Fibroblast of mammary gland (primary cell): ENCODE results near the gene MITF.
A peak's percentile ranks its signal among the peaks of the same experiment; 100 is the strongest.

Experiments used
- DNase-seq: peaks from one replicate; pipeline ENCODE4 v3.0.0-alpha.2; 2010; ENCODE audit warnings: low read depth
- H3K4me3 ChIP-seq: 2 replicates; pipeline ENCODE4 v1.5.1; 2011; ENCODE audit warnings: low read depth, mild to moderate bottlenecking, low read length, moderate library complexity; ENCODE audit not compliant: control insufficient read depth
- TF ChIP-seq, protein P1 (sequence below): conservative IDR thresholded peaks from 2 replicates; pipeline ENCODE4 v1.5.1; 2011; ENCODE audit warnings: low read depth, low read length, inconsistent platforms; ENCODE audit not compliant: control insufficient read depth, insufficient read depth

The MITF gene

DNA sequence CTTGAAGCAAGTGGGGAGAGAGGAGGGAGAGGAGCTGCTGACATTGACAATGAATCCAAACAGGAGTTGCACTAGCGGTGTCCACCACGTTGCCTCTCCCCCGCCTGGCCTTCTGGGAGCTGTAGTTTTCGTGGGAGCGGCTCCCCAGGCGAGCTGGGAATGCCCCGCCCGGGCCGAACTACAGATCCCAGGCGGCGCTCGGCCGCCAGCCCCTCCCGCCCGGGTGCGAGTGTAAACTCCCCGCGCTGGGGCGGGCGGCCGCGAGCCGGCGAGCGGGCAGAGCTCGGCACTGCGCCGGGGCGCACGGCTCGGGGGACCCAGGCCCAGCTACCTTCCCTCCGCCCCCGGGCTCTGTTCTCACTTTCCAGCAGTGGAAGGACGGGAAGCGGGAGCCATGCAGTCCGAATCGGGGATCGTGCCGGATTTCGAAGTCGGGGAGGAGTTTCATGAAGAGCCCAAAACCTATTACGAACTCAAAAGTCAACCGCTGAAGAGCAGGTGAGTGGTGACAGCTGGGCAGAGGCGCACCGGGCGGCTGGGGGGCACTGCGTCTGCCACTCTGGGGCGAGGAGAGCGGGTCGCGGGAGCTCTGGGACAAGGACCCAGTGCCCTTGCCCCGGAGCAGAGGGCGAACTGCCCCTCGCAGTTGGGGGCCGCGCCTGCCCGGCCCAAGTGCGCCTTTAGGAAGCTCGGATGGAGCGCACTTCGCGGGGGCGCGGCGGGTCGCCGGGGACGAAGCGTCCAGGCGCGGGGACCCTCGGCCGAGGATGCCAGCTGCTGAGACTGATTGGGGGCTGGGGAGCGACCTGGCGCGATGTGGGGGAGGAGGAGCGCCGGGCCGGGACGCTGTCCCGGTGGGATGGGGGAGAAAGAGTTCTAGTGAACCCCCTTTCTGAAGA lies at the start of gene MITF:
TSS of gene MITF (plus strand) at position 261 of the 899 bp plus-strand sequence. CDS start at position 395, 134 bp downstream.
- DNase-seq, result peak; percentile 86
- peak within 1 kb of the TSS; percentile 88 for H3K4me3 ChIP-seq
- TF ChIP-seq, protein P1, sequence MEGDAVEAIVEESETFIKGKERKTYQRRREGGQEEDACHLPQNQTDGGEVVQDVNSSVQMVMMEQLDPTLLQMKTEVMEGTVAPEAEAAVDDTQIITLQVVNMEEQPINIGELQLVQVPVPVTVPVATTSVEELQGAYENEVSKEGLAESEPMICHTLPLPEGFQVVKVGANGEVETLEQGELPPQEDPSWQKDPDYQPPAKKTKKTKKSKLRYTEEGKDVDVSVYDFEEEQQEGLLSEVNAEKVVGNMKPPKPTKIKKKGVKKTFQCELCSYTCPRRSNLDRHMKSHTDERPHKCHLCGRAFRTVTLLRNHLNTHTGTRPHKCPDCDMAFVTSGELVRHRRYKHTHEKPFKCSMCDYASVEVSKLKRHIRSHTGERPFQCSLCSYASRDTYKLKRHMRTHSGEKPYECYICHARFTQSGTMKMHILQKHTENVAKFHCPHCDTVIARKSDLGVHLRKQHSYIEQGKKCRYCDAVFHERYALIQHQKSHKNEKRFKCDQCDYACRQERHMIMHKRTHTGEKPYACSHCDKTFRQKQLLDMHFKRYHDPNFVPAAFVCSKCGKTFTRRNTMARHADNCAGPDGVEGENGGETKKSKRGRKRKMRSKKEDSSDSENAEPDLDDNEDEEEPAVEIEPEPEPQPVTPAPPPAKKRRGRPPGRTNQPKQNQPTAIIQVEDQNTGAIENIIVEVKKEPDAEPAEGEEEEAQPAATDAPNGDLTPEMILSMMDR, result no peak

- DNase-seq, result no peak
- no peak overlapping the region for H3K4me3 ChIP-seq
- TF ChIP-seq, protein P1, result no peak
Measured at GRCh38 chr3:69691860-69692259, 47.4 kb upstream of the MITF start.

- DNase-seq, result no peak
- TF ChIP-seq, protein P1, result no peak
- H3K4me3 ChIP-seq, result no peak overlapping the region
Measured at GRCh38 chr3:69692761-69693160, 46.5 kb upstream of the MITF start.

GRCh38 chr3:69695443-69695842 lies 43.8 kb upstream of the MITF start:
- TF ChIP-seq, protein P1, result no peak
- DNase-seq, result no peak
- H3K4me3 ChIP-seq, result no peak overlapping the region

DNA sequence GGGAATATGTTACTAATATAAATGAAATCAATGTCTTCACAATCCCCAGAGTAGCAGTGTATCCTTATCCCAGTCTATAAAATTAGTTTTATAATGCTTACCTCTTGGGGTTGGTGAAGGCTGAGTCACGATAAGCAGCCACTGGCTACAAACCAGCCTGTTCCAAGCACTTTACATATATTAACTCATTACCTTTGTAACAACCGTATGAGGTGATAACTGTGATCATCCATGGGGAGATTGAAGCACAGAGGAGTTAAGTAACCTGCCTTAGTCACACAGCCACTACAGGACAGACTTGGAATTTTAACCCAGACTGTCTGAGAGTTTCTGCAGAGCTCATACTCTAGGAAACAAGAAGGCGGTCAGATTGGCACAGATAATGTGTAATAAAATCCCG lies 43.3 kb upstream of the MITF start:
- TF ChIP-seq, protein P1, result no peak
- H3K4me3 ChIP-seq, result no peak overlapping the region
- no peak for DNase-seq

DNA sequence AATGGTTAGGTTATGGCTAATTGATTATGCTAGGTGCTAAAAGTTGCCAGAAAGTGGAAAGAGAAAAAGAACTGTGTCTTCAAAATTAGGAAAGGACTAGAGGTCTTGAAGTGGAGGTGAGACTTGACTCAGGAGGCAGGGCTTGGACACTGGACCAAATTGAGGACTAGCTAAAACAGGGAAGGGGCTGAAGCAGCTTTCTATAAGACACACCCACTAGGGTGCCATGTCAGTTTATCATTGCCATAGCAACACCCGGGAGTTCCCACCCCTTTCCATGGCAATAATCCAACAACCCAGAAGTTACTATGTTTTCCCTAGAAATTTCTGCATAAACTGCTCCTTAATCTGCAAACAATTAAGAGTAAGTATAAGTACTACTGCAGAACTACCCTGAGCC lies 42.9 kb upstream of the MITF start:
- no peak for DNase-seq
- TF ChIP-seq, protein P1, result no peak

GRCh38 chr3:69697381-69697780 lies 41.9 kb upstream of the MITF start:
- TF ChIP-seq, protein P1, result no peak

More for the DNA sequence above, 42.9 kb upstream of the MITF start:
- no peak overlapping the region for H3K4me3 ChIP-seq

More at GRCh38 chr3:69697381-69697780, 41.9 kb upstream of the MITF start:
- H3K4me3 ChIP-seq, result no peak overlapping the region
- no peak for DNase-seq
